HCT116 (cell line): Measurements from ENCODE around the gene HPDL. TPM values are rescaled to one million over a fixed set of nuclear protein-coding genes. Genes with fewer than 3 reads are reported as not detected.

Experiments used
- ATAC-seq: fragments of 200-7000 bp; cut with Tn5 transposase; 2 replicates; pipeline ENCODE4 v1.9.1; 2020; ENCODE audit warnings: mild to moderate bottlenecking, moderate library complexity
- BruUV-seq: library from RNA; stranded (reverse); fragments of 400-500 nt; replicated peaks from 2 replicates; lab custom pipeline; 2021; lab: Mats Ljungman, UMichigan
- CTCF ChIA-PET: fragments of 300-600 bp; sonication (Branson Sonifier 250); formaldehyde crosslinking; loops from one replicate; lab custom pipeline; 2021; ENCODE audit warnings: antibody characterized with exemption; lab: Charles Lee
- POLR2A ChIA-PET: fragments of 300-600, 350-600 bp; sonication (Branson Sonifier 250); formaldehyde crosslinking; loops from one replicate; lab custom pipeline; 2021; ENCODE audit warnings: antibody characterized with exemption; lab: Charles Lee
- RAD21 ChIA-PET, 2 experiments: fragments of 300-600 bp; sonication (Branson Sonifier 250); formaldehyde crosslinking; loops; one replicate each; lab custom pipeline; 2023; ENCODE audit warnings: low total read pairs in 2 of 2; ENCODE audit not compliant: uncharacterized antibody in 2 of 2, unreplicated experiment in 2 of 2, low non-redundant PET in 1 of 2; lab: Charles Lee
- DNase-seq: peaks from one replicate; pipeline ENCODE4 v3.0.0-alpha.2; 2010; ENCODE audit warnings: low read depth, low spot score
- H2AFZ ChIP-seq: fragments of 200-600 bp; shearing (Covaris generic), sonication (generic); 2 replicates; pipeline ENCODE4 v1.6.1; 2017; ENCODE audit warnings: low read depth, mixed run types, mixed read lengths, antibody characterized with exemption, low read length; ENCODE audit not compliant: poor library complexity, severe bottlenecking
- H3K27ac ChIP-seq: 2 replicates; pipeline ENCODE4 v1.5.1; 2012; ENCODE audit warnings: low read depth, low read length
- H3K27me3 ChIP-seq: fragments of 200-600 bp; sonication (generic); 2 replicates; pipeline ENCODE4 v1.6.1; 2016; ENCODE audit warnings: mixed run types, low read length, mixed read lengths; ENCODE audit not compliant: insufficient read depth
- H3K36me3 ChIP-seq, 2 experiments: fragments of 200-500 bp in 1 of 2; fragments of 200-600 bp in 1 of 2; sonication (Bioruptor generic) in 1 of 2; sonication (generic) in 1 of 2; 2 replicates each; pipeline versions ENCODE4 v1.5.1 to v1.6.1; 2014 to 2016; ENCODE audit warnings: low read length in 2 of 2, inconsistent platforms in 1 of 2, mixed read lengths in 1 of 2, mixed run types in 1 of 2; ENCODE audit not compliant: insufficient read depth in 2 of 2, control insufficient read depth in 1 of 2
- H3K4me1 ChIP-seq, 2 experiments: fragments of 200-600 bp in 1 of 2; sonication (generic) in 1 of 2; 2 replicates each; pipeline versions ENCODE4 v1.5.1 to v1.6.1; 2012 to 2017; ENCODE audit warnings: low read length in 2 of 2, inconsistent platforms in 1 of 2, mild to moderate bottlenecking in 1 of 2, mixed read lengths in 1 of 2, mixed run types in 1 of 2, moderate library complexity in 1 of 2; ENCODE audit not compliant: insufficient read depth in 2 of 2, control insufficient read depth in 1 of 2
- H3K4me2 ChIP-seq: fragments of 200-600 bp; sonication (generic); 2 replicates; pipeline ENCODE4 v1.6.1; 2017; ENCODE audit warnings: mixed run types, low read length, mixed read lengths
- H3K4me3 ChIP-seq, 2 experiments: fragments of 200-600 bp in 1 of 2; sonication (generic) in 1 of 2; replicated peaks in 1 of 2; 2 replicates each; pipeline ENCODE4 v1.5.1; 2011 to 2016; ENCODE audit warnings: low read length in 2 of 2, control low read depth in 1 of 2, low read depth in 1 of 2, mild to moderate bottlenecking in 1 of 2, mixed read lengths in 1 of 2, mixed run types in 1 of 2
- H3K79me2 ChIP-seq: fragments of 200-600 bp; sonication (generic); 2 replicates; pipeline ENCODE4 v1.6.1; 2017; ENCODE audit warnings: mild to moderate bottlenecking, mixed run types, low read length, moderate library complexity, mixed read lengths; ENCODE audit not compliant: insufficient read depth
- H3K9ac ChIP-seq: fragments of 200-600 bp; sonication (generic); 2 replicates; pipeline ENCODE4 v1.6.1; 2016; ENCODE audit warnings: low read length, mixed read lengths
- H3K9me2 ChIP-seq: fragments of 200-600 bp; sonication (generic), shearing (Covaris generic); 2 replicates; pipeline ENCODE4 v1.6.1; 2017; ENCODE audit warnings: mixed run types, mild to moderate bottlenecking, moderate library complexity; ENCODE audit not compliant: insufficient read depth
- H3K9me3 ChIP-seq, 2 experiments: fragments of 200-500 bp in 1 of 2; fragments of 200-600 bp in 1 of 2; sonication (Bioruptor generic) in 1 of 2; sonication (generic) in 1 of 2; 2 replicates each; pipeline ENCODE4 v1.6.1; 2014 to 2017; ENCODE audit warnings: low read length in 2 of 2, mixed read lengths in 2 of 2, inconsistent platforms in 1 of 2, low read depth in 1 of 2, mild to moderate bottlenecking in 1 of 2, mixed run types in 1 of 2, moderate library complexity in 1 of 2; ENCODE audit not compliant: control insufficient read depth in 1 of 2, insufficient read depth in 1 of 2
- H4K20me1 ChIP-seq: fragments of 200-600 bp; sonication (generic), shearing (Covaris generic); 2 replicates; pipeline ENCODE4 v1.6.1; 2017; ENCODE audit warnings: mixed run types, mild to moderate bottlenecking, moderate library complexity; ENCODE audit not compliant: insufficient read depth
- CBX3 ChIP-seq: IDR thresholded peaks from 2 replicates; pipeline ENCODE4 v1.6.1; 2012; ENCODE audit warnings: low read depth
- EGR1 ChIP-seq: IDR thresholded peaks from 2 replicates; pipeline ENCODE4 v1.6.1; 2012; ENCODE audit warnings: low read depth
- ELF1 ChIP-seq: IDR thresholded peaks from 2 replicates; pipeline ENCODE4 v1.6.1; 2012; ENCODE audit warnings: low read depth, borderline replicate concordance
- EZH2phosphoT487 ChIP-seq: fragments of 200-600 bp; IDR thresholded peaks from 2 replicates; pipeline ENCODE4 v1.6.1; 2018; ENCODE audit warnings: antibody characterized with exemption, borderline replicate concordance
- FOSL1 ChIP-seq: IDR thresholded peaks from 2 replicates; pipeline ENCODE4 v1.6.1; 2012; ENCODE audit warnings: low read depth
- JUND ChIP-seq: IDR thresholded peaks from 2 replicates; pipeline ENCODE4 v1.6.1; 2012
- MAX ChIP-seq: IDR thresholded peaks from 2 replicates; pipeline ENCODE4 v1.6.1; 2012
- POLR2A ChIP-seq: IDR thresholded peaks from 2 replicates; pipeline ENCODE4 v1.7.0; 2011; ENCODE audit warnings: borderline replicate concordance; ENCODE audit not compliant: insufficient read depth, insufficient read length; ENCODE audit errors: extremely low read depth
- REST ChIP-seq: IDR thresholded peaks from 2 replicates; pipeline ENCODE4 v1.6.1; 2012; ENCODE audit warnings: low read depth
- SIN3A ChIP-seq: IDR thresholded peaks from 2 replicates; pipeline ENCODE4 v1.6.1; 2012; ENCODE audit warnings: low read depth
- SP1 ChIP-seq: IDR thresholded peaks from 2 replicates; pipeline ENCODE4 v1.6.1; 2012; ENCODE audit warnings: low read depth
- TCF7L2 ChIP-seq: IDR thresholded peaks from 2 replicates; pipeline ENCODE4 v1.7.0; 2011; ENCODE audit warnings: borderline replicate concordance, inconsistent platforms; ENCODE audit not compliant: insufficient read depth, insufficient read length; ENCODE audit errors: extremely low read depth
- YY1 ChIP-seq: IDR thresholded peaks from 2 replicates; pipeline ENCODE4 v1.6.1; 2011; ENCODE audit warnings: low read length, low read depth, moderate library complexity, mild to moderate bottlenecking; ENCODE audit not compliant: insufficient replicate concordance; ENCODE audit errors: extremely low read depth
- ZBTB33 ChIP-seq: IDR thresholded peaks from 2 replicates; pipeline ENCODE4 v1.6.1; 2011; ENCODE audit warnings: mild to moderate bottlenecking, low read length, moderate library complexity; ENCODE audit not compliant: insufficient replicate concordance; ENCODE audit errors: extremely low read depth
- ZFX ChIP-seq: fragments of 450-650 bp; IDR thresholded peaks from 2 replicates; pipeline ENCODE4 v1.6.1; 2017
- intact Hi-C: fragments of 100-400 bp; cut with micrococcal nuclease; formaldehyde crosslinking; loops from 2 replicates; pipeline ENCODE4 v1.10.0; 2022
- total RNA-seq: library from RNA; stranded (reverse); gene quantifications from one replicate; pipeline ENCODE4 v1.2.1, GENCODE V29; 2021; ENCODE audit not compliant: unreplicated experiment

The HPDL gene
- total RNA-seq, 1 experiment from 2014 or later: not detected

GRCh38 chr1:45305231-45305630 lies 21.5 kb upstream of the HPDL start:
- Histone ChIP-seq H3K4me1 (peaks cover 12 to 41% of the 10 kb centered on the region in 2 experiments), H4K20me1 (no peaks in the 10 kb centered on the region), H3K27ac (no peak overlapping the region; the same call in 1 of the 2 replicates), H3K27me3 (no peaks in the 10 kb centered on the region), H3K9ac (peak overlapping the region; percentile 81), H3K4me3 (peak overlapping the region in 1 of 2 experiments; percentile 70; a peak in 2 of 4 replicates), H3K4me2 (peak overlapping the region; percentile 94), H3K36me3 (no peaks in the 10 kb centered on the region), H2AFZ (no peak overlapping the region), H3K79me2 (no peaks in the 10 kb centered on the region), H3K9me2 (no peaks in the 10 kb centered on the region), H3K9me3 (no peaks in the 10 kb centered on the region)
- ChIA-PET CTCF (interaction anchor here (0.7 kb wide), 1 partner anchor 18 kb away, joined by 3 read pairs; no protein-coding TSS in a partner anchor), POLR2A (interaction anchor here (1.0 kb wide), 1 partner anchor 486 kb away, joined by 3 read pairs; no protein-coding TSS in a partner anchor), RAD21 (no interaction called here)
- intact Hi-C loops: loop anchor here (2.0 kb wide), 1 partner anchor 34 kb away; no protein-coding TSS in a partner anchor
- TF ChIP-seq MAX: no peak; the same call in 1 of the 2 replicates
- TF ChIP-seq SIN3A: no peak
- no peak for TF ChIP-seq FOSL1
- no peak for TF ChIP-seq EGR1
- no peak for TF ChIP-seq EZH2phosphoT487
- TF ChIP-seq SP1: no peak
- TF ChIP-seq JUND: no peak
- no peak for TF ChIP-seq CBX3
- no peak for ATAC-seq
- DNase-seq: no peak
- no TSS peak for BruUV-seq

- CTCF ChIA-PET: interaction anchor here (1.1 kb wide), 1 partner anchor 292 kb away, joined by 3 read pairs; no protein-coding TSS in a partner anchor
- POLR2A ChIA-PET: interaction anchor here (1.0 kb wide), 1 partner anchor 294 kb away, joined by 3 read pairs; the partner anchor contains the start of gene UROD
- TF ChIP-seq REST (no peak), FOSL1 (peak; percentile 47; the same call in 1 of the 2 replicates), TCF7L2 (no peak), POLR2A (no peak), ELF1 (no peak), ZBTB33 (no peak), ZFX (no peak), CBX3 (no peak), JUND (0 out of 2 replicates have a peak, but pooled peaks have one; percentile 14), YY1 (no peak)
Observed at GRCh38 chr1:45306319-45306718, 20.4 kb upstream of the HPDL start.

More at GRCh38 chr1:45306319-45306718, 20.4 kb upstream of the HPDL start:
- intact Hi-C loops: no loop called here
- H3K9me2 ChIP-seq: no peaks in the 10 kb centered on the region
- peaks cover 12 to 41% of the 10 kb centered on the region in 2 experiments for H3K4me1 ChIP-seq
- H3K4me2 ChIP-seq: peak overlapping the region; percentile 38
- no peaks in the 10 kb centered on the region for H4K20me1 ChIP-seq
- DNase-seq (no peak), ATAC-seq (no peak)
- peak overlapping the region; percentile 5 for H2AFZ ChIP-seq
- no peak overlapping the region for H3K27ac ChIP-seq
- H3K27me3 ChIP-seq: no peaks in the 10 kb centered on the region
- H3K79me2 ChIP-seq: no peaks in the 10 kb centered on the region
- no peak overlapping the region for H3K9ac ChIP-seq
- RAD21 ChIA-PET: interaction anchor here in 1 of 2 experiments (0.6 kb wide), 1 partner anchor 322 kb away, joined by 3 read pairs; no protein-coding TSS in a partner anchor
- no peaks in the 10 kb centered on the region for H3K9me3 ChIP-seq
- BruUV-seq: no TSS peak
- H3K36me3 ChIP-seq: no peaks in the 10 kb centered on the region
- no peak overlapping the region for H3K4me3 ChIP-seq
